Measurements from ENCODE around the gene TEX12.
"Not testable (repeated sequence)": the region's sequence is repeated elsewhere in the genome, so short reads cannot be mapped to it uniquely, and the experiment has no call there.

Gene TEX12

GRCh38 chr11:112156153-112156955, 10.8 kb upstream of the TEX12 start:
- H3K4me3 ChIP-seq (replicated peaks; ENCODE audit: low read depth, low read length): no peak overlapping the region
- H3K36me3 ChIP-seq (ENCODE audit: control insufficient read depth, insufficient read depth, low read length): no peaks in the 10 kb centered on the region
- no peak for TF ChIP-seq CTCF (IDR thresholded peaks at IDR 0.05; ENCODE audit: insufficient read depth, low read length, poor library complexity, severe bottlenecking)

DNA sequence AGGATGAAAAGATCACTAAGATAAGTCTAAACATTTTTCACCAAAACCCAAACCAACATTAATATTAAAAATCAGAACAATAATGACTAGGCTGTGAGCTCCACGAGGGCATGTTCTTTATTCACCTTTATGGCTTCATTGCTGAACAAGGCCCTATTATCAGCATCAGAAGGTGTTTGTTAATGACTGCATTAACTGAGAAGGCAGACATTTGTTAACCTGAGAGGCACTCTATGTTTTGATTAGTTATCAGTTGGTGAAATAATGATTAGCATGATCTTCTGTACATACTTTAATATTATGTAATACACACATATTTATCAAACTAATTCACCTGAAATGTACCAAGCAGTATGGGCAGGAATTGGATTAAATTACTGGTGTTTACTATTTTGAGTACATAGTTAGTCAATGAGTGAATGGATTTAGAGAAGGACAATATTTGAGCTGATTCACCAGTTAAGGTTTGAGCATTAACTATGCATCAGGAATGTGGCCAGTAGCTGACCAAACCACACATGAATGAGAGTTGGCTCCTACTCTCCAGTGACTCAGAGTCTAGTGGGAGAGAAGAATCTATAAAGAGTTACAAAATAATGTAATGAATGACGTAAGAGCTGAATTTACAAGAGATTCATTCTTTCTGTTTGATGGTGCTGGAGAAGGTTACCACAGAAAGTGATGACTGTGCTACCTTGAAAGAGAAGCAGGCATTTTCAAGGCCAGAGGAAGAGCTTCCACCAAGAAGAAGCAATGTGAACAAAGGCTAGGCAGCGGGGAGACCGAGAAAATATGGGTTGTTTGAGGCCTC, 10.0 kb upstream of the TEX12 start:
- Histone ChIP-seq H3K27me3 (replicated peaks; ENCODE audit: control insufficient read depth, insufficient read depth, low read length) (no peaks in the 10 kb centered on the region), H3K36me3 (ENCODE audit: control insufficient read depth, insufficient read depth, low read length) (no peaks in the 10 kb centered on the region), H3K4me3 (replicated peaks; ENCODE audit: low read depth, low read length) (no peak overlapping the region)
- DNase-seq (ENCODE audit: extremely low read depth, insufficient read length): no peak
- TF ChIP-seq CTCF (IDR thresholded peaks at IDR 0.05; ENCODE audit: insufficient read depth, low read length, poor library complexity, severe bottlenecking): no peak

More at GRCh38 chr11:112156153-112156955, 10.8 kb upstream of the TEX12 start:
- no peak for DNase-seq (ENCODE audit: extremely low read depth, insufficient read length)
- no peaks in the 10 kb centered on the region for H3K27me3 ChIP-seq (replicated peaks; ENCODE audit: control insufficient read depth, insufficient read depth, low read length)

- H3K4me3 ChIP-seq (replicated peaks; ENCODE audit: low read depth, low read length): no peak overlapping the region
- no peaks in the 10 kb centered on the region for H3K27me3 ChIP-seq (replicated peaks; ENCODE audit: control insufficient read depth, insufficient read depth, low read length)
- H3K36me3 ChIP-seq (ENCODE audit: control insufficient read depth, insufficient read depth, low read length): no peaks in the 10 kb centered on the region
- peak; percentile 39 for DNase-seq (ENCODE audit: extremely low read depth, insufficient read length)
- no peak for TF ChIP-seq CTCF (IDR thresholded peaks at IDR 0.05; ENCODE audit: insufficient read depth, low read length, poor library complexity, severe bottlenecking)
Observed at GRCh38 chr11:112159098-112160065, 7.8 kb upstream of the TEX12 start.

DNA sequence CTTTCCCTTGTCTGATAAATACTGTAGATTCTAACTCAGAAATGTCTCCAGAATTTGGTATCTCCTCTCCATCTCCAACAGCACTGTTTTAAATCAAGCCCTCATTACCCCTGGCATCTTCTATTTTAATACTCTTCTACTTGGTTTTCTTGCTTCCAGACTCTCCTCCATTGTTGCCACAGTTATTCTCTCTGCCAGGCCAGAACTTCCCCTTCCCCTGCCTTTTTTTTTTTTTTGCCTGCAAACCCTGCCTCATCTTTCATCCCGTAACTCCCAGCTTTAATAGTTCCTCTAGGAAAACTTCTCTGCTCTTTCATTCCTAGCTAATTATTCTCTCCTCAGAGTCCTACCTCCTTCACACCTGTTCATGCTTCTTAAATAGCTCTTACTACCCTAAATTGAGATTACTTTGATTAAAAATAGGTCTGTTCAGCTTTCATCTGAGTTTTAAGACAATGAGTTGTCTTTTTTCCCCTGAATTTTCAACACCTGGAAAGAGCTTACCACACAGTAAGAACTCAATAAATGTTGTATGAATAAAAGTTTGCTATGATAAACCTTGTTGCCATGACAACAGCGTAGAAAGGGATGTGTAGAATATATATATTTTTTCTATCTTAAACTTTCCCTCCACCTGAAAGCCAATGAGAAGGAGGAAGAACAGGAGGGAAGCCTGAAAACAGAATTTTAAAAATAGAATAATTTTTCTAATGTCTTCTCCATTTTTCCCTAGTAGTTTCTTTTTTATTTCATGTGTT, 6.9 kb upstream of the TEX12 start:
- DNase-seq (ENCODE audit: extremely low read depth, insufficient read length): no peak
- Histone ChIP-seq H3K4me3 (replicated peaks; ENCODE audit: low read depth, low read length) (no peak overlapping the region), H3K27me3 (replicated peaks; ENCODE audit: control insufficient read depth, insufficient read depth, low read length) (no peaks in the 10 kb centered on the region), H3K36me3 (ENCODE audit: control insufficient read depth, insufficient read depth, low read length) (no peaks in the 10 kb centered on the region)
- TF ChIP-seq CTCF (IDR thresholded peaks at IDR 0.05; ENCODE audit: insufficient read depth, low read length, poor library complexity, severe bottlenecking): no peak

DNA sequence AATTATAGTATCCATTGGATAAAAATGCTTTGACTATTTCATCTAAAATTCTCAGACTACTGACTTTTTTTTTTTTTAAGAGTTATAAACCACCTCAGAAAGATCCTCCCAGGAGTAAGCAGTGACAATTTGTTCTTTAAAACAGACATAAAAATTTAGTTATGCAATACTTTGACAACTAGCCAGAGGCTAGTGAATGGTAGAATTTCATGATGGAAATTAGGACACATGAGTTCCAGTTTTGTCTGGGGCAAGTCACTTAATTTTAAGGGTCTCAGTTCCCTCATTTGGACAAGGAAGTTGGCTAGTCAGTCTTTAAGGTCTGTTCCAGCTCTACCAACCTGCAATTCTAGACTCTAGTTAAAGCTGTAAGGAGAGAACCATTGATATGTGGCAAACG, 6.2 kb upstream of the TEX12 start:
- no peak overlapping the region for H3K4me3 ChIP-seq (replicated peaks; ENCODE audit: low read depth, low read length)
- DNase-seq (ENCODE audit: extremely low read depth, insufficient read length): no peak

DNA sequence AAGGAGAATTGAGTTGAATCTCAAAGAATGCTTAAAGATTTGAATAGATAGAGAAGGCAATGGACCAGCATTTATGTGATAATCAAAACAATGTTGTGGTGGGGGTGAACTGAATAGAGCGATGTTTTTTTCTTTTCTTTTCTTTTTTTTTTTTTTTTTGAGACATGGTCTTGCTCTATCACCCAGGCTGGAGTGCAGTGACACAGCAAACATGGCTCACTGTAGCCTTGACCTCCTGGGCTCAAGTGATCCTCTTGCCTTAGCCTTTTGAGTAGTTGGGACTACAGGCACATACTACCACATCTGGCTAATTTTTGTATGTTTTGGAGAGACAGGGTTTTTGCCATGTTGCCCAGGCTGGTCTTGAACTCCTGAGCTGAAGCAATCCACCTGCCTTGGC, 5.0 kb upstream of the TEX12 start:
- not testable (repeated sequence) for H3K4me3 ChIP-seq (replicated peaks; ENCODE audit: low read depth, low read length); DNase-seq (ENCODE audit: extremely low read depth, insufficient read length); H3K27me3 ChIP-seq (replicated peaks; ENCODE audit: control insufficient read depth, insufficient read depth, low read length); H3K36me3 ChIP-seq (ENCODE audit: control insufficient read depth, insufficient read depth, low read length)

More for the DNA sequence above, 6.2 kb upstream of the TEX12 start:
- TF ChIP-seq CTCF (IDR thresholded peaks at IDR 0.05; ENCODE audit: insufficient read depth, low read length, poor library complexity, severe bottlenecking): no peak
- no peaks in the 10 kb centered on the region for H3K27me3 ChIP-seq (replicated peaks; ENCODE audit: control insufficient read depth, insufficient read depth, low read length)
- H3K36me3 ChIP-seq (ENCODE audit: control insufficient read depth, insufficient read depth, low read length): no peaks in the 10 kb centered on the region
